Activated CD8-positive, alpha-beta T cell treated with anti-CD3 and anti-CD28 coated beads for 36 hours (primary cell): ENCODE measurements around the gene RUSC1. TPM values are rescaled to one million over a fixed set of nuclear protein-coding genes. Genes with fewer than 3 reads are reported as not detected.

ENCODE experiments used
- ATAC-seq: fragments of 200-7000 bp; cut with Tn5 transposase; one replicate; pipeline ENCODE4 v1.10.0; 2021; ENCODE audit warnings: mild to moderate bottlenecking, moderate library complexity
- CTCF ChIA-PET: fragments of 350-600 bp; sonication (Branson Sonifier 250); formaldehyde crosslinking; loops from one replicate; lab custom pipeline; 2021; ENCODE audit warnings: antibody characterized with exemption; lab: Charles Lee
- POLR2A ChIA-PET: fragments of 350-600 bp; sonication (Branson Sonifier 250); formaldehyde crosslinking; loops from one replicate; lab custom pipeline; 2021; ENCODE audit warnings: antibody characterized with exemption; lab: Charles Lee
- DNase-seq: peaks from one replicate; pipeline ENCODE4 v3.0.0-alpha.2; 2020
- H3K27ac Mint-ChIP-seq: one replicate; pipeline ENCODE4 v1.8.0; 2021; ENCODE audit warnings: mild to moderate bottlenecking, mixed read lengths
- H3K27me3 Mint-ChIP-seq: one replicate; pipeline ENCODE4 v1.8.0; 2021; ENCODE audit warnings: mixed read lengths
- H3K36me3 Mint-ChIP-seq: one replicate; pipeline ENCODE4 v1.8.0; 2021; ENCODE audit warnings: low read depth, mixed read lengths
- H3K4me1 Mint-ChIP-seq: one replicate; pipeline ENCODE4 v1.8.0; 2021; ENCODE audit warnings: low read depth, mixed read lengths
- H3K4me3 Mint-ChIP-seq: one replicate; pipeline ENCODE4 v1.8.0; 2021; ENCODE audit warnings: mild to moderate bottlenecking, moderate library complexity, mixed read lengths
- H3K9me3 Mint-ChIP-seq: one replicate; pipeline ENCODE4 v1.8.0; 2021; ENCODE audit warnings: mixed read lengths
- intact Hi-C: fragments of 100-400 bp; cut with micrococcal nuclease; formaldehyde crosslinking; loops from one replicate; pipeline ENCODE4 v1.10.0; 2022
- total RNA-seq, 2 experiments: library from RNA; stranded (reverse); gene quantifications; one replicate each; pipeline ENCODE4 v1.2.3, GENCODE V29; 2021
- TF ChIP-seq, protein P1 (sequence below): fragments of 200-600 bp; IDR thresholded peaks from one replicate; pipeline ENCODE4 v1.8.0; 2022; ENCODE audit warnings: antibody characterized with exemption, mild to moderate bottlenecking

Gene RUSC1
- total RNA-seq, 2 experiments from 2014 or later, result 21.2 to 21.6 TPM

DNA sequence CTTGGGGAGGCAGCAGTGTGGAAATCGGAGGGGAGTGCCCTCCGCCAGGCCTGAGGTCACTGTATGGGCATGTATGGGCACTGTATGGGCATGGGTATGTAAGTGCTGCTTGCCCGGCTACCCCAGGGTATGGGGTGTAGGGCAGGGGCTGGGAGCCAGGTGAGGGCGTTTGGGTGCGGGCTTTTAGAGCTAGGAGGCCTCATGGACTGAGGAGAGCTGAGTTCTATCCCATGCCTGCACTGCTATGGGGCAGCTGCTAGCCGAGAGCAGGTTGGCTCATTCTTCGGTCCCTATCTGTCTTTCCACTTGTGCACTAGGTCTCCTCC, 24.8 kb upstream of the RUSC1 start:
- ATAC-seq (no peak), DNase-seq (no peak)
- Mint-ChIP-seq H3K4me1 (peaks cover 4% of the 10 kb centered on the region), H3K27me3 (peaks cover 30% of the 10 kb centered on the region), H3K9me3 (no peaks in the 10 kb centered on the region), H3K4me3 (no peak overlapping the region), H3K36me3 (no peaks in the 10 kb centered on the region), H3K27ac (no peak overlapping the region)
- ChIA-PET CTCF (no interaction called here), POLR2A (no interaction called here)
- intact Hi-C loops, result no loop called here
- TF ChIP-seq, protein P1, sequence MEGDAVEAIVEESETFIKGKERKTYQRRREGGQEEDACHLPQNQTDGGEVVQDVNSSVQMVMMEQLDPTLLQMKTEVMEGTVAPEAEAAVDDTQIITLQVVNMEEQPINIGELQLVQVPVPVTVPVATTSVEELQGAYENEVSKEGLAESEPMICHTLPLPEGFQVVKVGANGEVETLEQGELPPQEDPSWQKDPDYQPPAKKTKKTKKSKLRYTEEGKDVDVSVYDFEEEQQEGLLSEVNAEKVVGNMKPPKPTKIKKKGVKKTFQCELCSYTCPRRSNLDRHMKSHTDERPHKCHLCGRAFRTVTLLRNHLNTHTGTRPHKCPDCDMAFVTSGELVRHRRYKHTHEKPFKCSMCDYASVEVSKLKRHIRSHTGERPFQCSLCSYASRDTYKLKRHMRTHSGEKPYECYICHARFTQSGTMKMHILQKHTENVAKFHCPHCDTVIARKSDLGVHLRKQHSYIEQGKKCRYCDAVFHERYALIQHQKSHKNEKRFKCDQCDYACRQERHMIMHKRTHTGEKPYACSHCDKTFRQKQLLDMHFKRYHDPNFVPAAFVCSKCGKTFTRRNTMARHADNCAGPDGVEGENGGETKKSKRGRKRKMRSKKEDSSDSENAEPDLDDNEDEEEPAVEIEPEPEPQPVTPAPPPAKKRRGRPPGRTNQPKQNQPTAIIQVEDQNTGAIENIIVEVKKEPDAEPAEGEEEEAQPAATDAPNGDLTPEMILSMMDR, result no peak

DNA sequence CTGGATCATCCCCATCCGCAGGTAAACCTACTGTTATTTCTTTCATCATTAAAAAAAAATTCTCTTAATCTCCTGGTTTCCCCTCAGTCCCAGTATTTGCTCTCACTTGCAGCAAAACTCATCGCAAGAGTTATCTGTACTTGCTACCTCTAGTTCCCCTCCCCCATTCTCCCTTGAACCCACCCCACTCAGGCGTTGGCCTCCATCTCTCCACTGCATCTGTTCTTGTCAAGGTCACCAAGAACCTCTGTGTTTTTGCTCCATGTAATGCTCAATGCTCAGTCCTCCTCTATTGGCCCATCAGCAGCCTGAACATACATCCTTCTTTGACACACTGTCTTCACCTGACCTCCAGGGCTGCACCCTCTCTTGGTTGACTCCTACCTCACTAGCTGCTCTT, 24.0 kb upstream of the RUSC1 start:
- Mint-ChIP-seq H3K36me3 (no peaks in the 10 kb centered on the region), H3K9me3 (no peaks in the 10 kb centered on the region), H3K27me3 (peaks cover 30% of the 10 kb centered on the region), H3K4me1 (peaks cover 4% of the 10 kb centered on the region), H3K4me3 (no peak overlapping the region), H3K27ac (no peak overlapping the region)
- TF ChIP-seq, protein P1, result no peak
- ATAC-seq (no peak), DNase-seq (no peak)
- POLR2A ChIA-PET, result no interaction called here
- CTCF ChIA-PET, result no interaction called here
- intact Hi-C loops, result no loop called here

GRCh38 chr1:155297384-155297783, 23.3 kb upstream of the RUSC1 start:
- intact Hi-C loops, result no loop called here
- Mint-ChIP-seq H3K4me1 (peaks cover 4% of the 10 kb centered on the region), H3K27ac (no peak overlapping the region), H3K36me3 (no peaks in the 10 kb centered on the region), H3K27me3 (peaks cover 30% of the 10 kb centered on the region), H3K4me3 (no peak overlapping the region), H3K9me3 (no peaks in the 10 kb centered on the region)
- TF ChIP-seq, protein P1, result no peak
- no peak for ATAC-seq
- no peak for DNase-seq
- CTCF ChIA-PET, result no interaction called here
- POLR2A ChIA-PET, result no interaction called here

DNA sequence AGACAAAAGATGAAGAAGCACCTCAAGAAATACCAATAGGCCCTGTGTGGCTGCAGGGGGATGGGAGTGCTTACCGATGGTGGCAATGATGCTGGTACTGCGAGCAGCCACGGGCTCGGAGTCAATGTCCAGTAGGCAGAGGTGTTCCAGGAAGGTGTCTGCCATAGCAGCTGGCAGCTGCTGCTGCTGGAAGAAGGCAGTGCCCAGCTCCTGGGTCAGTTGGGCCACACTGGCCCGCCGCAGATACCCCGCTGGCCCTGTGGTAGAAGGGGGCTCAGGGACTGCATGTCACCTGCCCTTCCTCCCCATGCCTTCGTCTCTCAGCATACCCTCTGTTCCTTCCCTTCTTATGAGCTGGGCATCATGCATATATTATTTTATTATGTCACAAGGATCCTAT, 20.7 kb upstream of the RUSC1 start:
- intact Hi-C loops, result no loop called here
- no peaks in the 10 kb centered on the region for H3K36me3 Mint-ChIP-seq
- DNase-seq (no peak), ATAC-seq (no peak)
- peaks cover 21% of the 10 kb centered on the region for H3K27me3 Mint-ChIP-seq
- no peak overlapping the region for H3K27ac Mint-ChIP-seq
- no peaks in the 10 kb centered on the region for H3K9me3 Mint-ChIP-seq
- H3K4me1 Mint-ChIP-seq, result no peaks in the 10 kb centered on the region
- ChIA-PET CTCF (interaction anchor here (1.3 to 1.4 kb wide), 2 partner anchors 8 to 49 kb away, joined by 3 to 5 read pairs; no protein-coding TSS in a partner anchor), POLR2A (no interaction called here)
- TF ChIP-seq, protein P1, result no peak
- no peak overlapping the region for H3K4me3 Mint-ChIP-seq

- ChIA-PET CTCF (interaction anchor here (1.3 to 1.4 kb wide), 2 partner anchors 7 to 50 kb away, joined by 3 to 5 read pairs; no protein-coding TSS in a partner anchor), POLR2A (no interaction called here)
- TF ChIP-seq, protein P1, result no peak
- Mint-ChIP-seq H3K4me1 (no peaks in the 10 kb centered on the region), H3K36me3 (no peaks in the 10 kb centered on the region), H3K27me3 (peaks cover 17% of the 10 kb centered on the region), H3K27ac (no peak overlapping the region), H3K9me3 (no peaks in the 10 kb centered on the region), H3K4me3 (no peak overlapping the region)
- ATAC-seq (no peak), DNase-seq (no peak)
- intact Hi-C loops, result no loop called here
These were observed 20.0 kb upstream of the RUSC1 start for GRCh38 chr1:155300553-155301329.
